SU-DHL-6 (cell line): ENCODE data around the gene PLAAT5.

Experiments used
- EZH2phosphoT487 ChIP-seq: fragments of 200-600 bp; sonication (generic), shearing (Covaris generic); conservative IDR thresholded peaks from 2 replicates; pipeline ENCODE4 v1.6.1; 2018; ENCODE audit warnings: mild to moderate bottlenecking, antibody characterized with exemption, low read length, moderate library complexity, mixed read lengths
- TF ChIP-seq, protein P1 (sequence below): fragments of 200-600 bp; sonication (generic); IDR thresholded peaks from one replicate; pipeline ENCODE4 v1.5.1; 2017; ENCODE audit warnings: antibody characterized with exemption, mild to moderate bottlenecking, low read length, moderate library complexity; ENCODE audit not compliant: insufficient read depth, poor library complexity, severe bottlenecking

DNA sequence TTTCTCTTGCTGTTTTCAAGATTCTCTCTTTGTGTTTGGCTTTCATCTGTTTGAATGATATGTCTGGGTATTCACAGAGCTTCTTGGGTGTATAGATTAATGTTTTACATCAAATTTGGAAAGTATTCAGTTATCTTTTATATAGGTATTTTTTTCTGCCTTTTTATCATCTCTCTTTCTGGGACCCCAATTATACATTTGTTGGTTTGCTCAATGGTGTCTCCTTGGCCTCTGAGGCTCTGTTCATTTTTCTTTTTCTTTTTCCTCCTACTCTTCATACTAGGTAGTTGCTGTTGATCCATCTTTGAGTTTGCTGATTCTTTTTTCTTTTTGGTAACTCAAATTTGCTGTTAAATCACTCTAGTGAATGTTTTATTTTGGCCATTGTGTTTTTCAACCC lies 14.3 kb downstream of the PLAAT5 start:
- TF ChIP-seq, protein P1, sequence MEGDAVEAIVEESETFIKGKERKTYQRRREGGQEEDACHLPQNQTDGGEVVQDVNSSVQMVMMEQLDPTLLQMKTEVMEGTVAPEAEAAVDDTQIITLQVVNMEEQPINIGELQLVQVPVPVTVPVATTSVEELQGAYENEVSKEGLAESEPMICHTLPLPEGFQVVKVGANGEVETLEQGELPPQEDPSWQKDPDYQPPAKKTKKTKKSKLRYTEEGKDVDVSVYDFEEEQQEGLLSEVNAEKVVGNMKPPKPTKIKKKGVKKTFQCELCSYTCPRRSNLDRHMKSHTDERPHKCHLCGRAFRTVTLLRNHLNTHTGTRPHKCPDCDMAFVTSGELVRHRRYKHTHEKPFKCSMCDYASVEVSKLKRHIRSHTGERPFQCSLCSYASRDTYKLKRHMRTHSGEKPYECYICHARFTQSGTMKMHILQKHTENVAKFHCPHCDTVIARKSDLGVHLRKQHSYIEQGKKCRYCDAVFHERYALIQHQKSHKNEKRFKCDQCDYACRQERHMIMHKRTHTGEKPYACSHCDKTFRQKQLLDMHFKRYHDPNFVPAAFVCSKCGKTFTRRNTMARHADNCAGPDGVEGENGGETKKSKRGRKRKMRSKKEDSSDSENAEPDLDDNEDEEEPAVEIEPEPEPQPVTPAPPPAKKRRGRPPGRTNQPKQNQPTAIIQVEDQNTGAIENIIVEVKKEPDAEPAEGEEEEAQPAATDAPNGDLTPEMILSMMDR, result no peak
- TF ChIP-seq EZH2phosphoT487, result no peak
